HG02970 (cell line): ENCODE data around the gene VWF.

Experiments
- ATAC-seq: cut with Tn5 transposase; IDR thresholded peaks from one replicate; pipeline ENCODE4 v1.9.1; 2021; ENCODE audit warnings: mild to moderate bottlenecking, moderate library complexity, moderate number of reproducible peaks; ENCODE audit not compliant: unreplicated experiment, low FRiP score

The VWF gene

GRCh38 chr12:5966486-5967095 lies 157.9 kb downstream of the VWF start:
- ATAC-seq = no peak

- ATAC-seq = no peak
These were observed 158.5 kb downstream of the VWF start for GRCh38 chr12:5965950-5966383.

- no peak for ATAC-seq
These were observed 159.3 kb downstream of the VWF start for GRCh38 chr12:5964913-5965900.

GRCh38 chr12:5963515-5963914 lies 161.0 kb downstream of the VWF start:
- no peak for ATAC-seq

GRCh38 chr12:5960783-5961182 lies 163.7 kb downstream of the VWF start:
- no peak for ATAC-seq

GRCh38 chr12:5956987-5957386 lies 167.5 kb downstream of the VWF start:
- ATAC-seq = no peak

GRCh38 chr12:5954661-5955060 lies 169.8 kb downstream of the VWF start:
- no peak for ATAC-seq

- no peak for ATAC-seq
These were observed 170.5 kb downstream of the VWF start for GRCh38 chr12:5953835-5954586.

GRCh38 chr12:5952031-5952430 lies 172.4 kb downstream of the VWF start:
- ATAC-seq = no peak

GRCh38 chr12:5948696-5949095 lies 175.8 kb downstream of the VWF start:
- no peak for ATAC-seq

- no peak for ATAC-seq
These were observed 177.5 kb downstream of the VWF start for GRCh38 chr12:5947006-5947405.

- no peak for ATAC-seq
These were observed 178.1 kb downstream of the VWF start for GRCh38 chr12:5946388-5946787.

GRCh38 chr12:5945071-5946008 lies 179.1 kb downstream of the VWF start, which contains the start of gene ANO2:
Gene ANO2 (minus strand): TSS chr12:5945259. CDS start chr12:5945217, 42 bp downstream.
- no peak for ATAC-seq

- ATAC-seq = no peak
These were observed 179.8 kb downstream of the VWF start for GRCh38 chr12:5944688-5945070.

GRCh38 chr12:5944053-5944452 lies 180.4 kb downstream of the VWF start:
- no peak for ATAC-seq

GRCh38 chr12:5941907-5942306 lies 182.6 kb downstream of the VWF start:
- no peak for ATAC-seq

- no peak for ATAC-seq
These were observed 196.5 kb downstream of the VWF start for GRCh38 chr12:5927732-5928516.

GRCh38 chr12:5925646-5926045 lies 198.8 kb downstream of the VWF start:
- no peak for ATAC-seq

GRCh38 chr12:5924342-5924741 lies 200.1 kb downstream of the VWF start:
- no peak for ATAC-seq
